GM12872 (cell line): ENCODE measurements around the gene CTNND1.

Experiments
- TF ChIP-seq, protein P1 (sequence below): IDR thresholded peaks from 3 replicates; pipeline ENCODE4 v1.5.1; 2011; ENCODE audit warnings: low read depth, mild to moderate bottlenecking, low read length, moderate library complexity; ENCODE audit not compliant: insufficient read depth

The CTNND1 gene

GRCh38 chr11:57812634-57813033, 51.0 kb downstream of the CTNND1 start:
- TF ChIP-seq, protein P1, sequence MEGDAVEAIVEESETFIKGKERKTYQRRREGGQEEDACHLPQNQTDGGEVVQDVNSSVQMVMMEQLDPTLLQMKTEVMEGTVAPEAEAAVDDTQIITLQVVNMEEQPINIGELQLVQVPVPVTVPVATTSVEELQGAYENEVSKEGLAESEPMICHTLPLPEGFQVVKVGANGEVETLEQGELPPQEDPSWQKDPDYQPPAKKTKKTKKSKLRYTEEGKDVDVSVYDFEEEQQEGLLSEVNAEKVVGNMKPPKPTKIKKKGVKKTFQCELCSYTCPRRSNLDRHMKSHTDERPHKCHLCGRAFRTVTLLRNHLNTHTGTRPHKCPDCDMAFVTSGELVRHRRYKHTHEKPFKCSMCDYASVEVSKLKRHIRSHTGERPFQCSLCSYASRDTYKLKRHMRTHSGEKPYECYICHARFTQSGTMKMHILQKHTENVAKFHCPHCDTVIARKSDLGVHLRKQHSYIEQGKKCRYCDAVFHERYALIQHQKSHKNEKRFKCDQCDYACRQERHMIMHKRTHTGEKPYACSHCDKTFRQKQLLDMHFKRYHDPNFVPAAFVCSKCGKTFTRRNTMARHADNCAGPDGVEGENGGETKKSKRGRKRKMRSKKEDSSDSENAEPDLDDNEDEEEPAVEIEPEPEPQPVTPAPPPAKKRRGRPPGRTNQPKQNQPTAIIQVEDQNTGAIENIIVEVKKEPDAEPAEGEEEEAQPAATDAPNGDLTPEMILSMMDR: no peak

DNA sequence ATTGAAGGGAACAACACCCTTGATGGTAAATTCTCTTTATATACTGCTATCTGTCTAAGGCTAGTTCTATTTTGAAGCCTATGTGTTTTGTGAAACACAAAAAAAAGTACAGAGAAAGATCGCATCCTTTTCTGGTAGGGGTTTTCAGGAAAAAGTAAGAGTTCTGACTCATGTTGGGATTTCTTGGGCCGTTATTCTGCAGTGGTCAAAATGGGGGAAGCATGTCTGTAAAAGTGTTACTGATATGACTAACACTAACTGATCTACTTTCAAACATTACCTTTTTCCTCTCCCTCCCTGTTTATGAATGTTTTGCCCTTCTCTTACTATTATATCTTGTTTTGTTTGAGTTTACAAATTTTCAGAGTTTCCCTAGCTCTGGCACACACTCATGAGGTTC, 53.9 kb downstream of the CTNND1 start:
- TF ChIP-seq, protein P1: no peak

DNA sequence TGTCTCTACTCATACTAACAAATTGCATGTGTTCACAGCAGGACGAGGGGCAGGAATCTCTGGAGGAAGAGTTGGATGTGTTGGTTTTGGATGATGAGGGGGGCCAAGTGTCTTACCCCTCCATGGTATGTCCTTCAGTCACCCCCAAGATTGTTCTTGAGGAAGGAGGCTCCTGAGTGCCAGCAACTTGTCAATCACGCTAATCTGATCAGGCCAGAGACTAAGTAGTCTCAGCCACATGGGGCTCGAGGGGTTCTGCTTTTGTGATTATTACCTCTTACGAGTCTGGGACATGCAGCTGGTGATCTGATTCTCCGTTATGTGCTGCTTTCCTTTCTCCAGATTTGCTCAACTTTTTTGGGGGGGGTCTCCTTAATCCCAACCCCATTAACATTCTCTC, 54.3 kb downstream of the CTNND1 start:
- TF ChIP-seq, protein P1: no peak

- TF ChIP-seq, protein P1: no peak
Measured at GRCh38 chr11:57818812-57819211, 57.2 kb downstream of the CTNND1 start.

DNA sequence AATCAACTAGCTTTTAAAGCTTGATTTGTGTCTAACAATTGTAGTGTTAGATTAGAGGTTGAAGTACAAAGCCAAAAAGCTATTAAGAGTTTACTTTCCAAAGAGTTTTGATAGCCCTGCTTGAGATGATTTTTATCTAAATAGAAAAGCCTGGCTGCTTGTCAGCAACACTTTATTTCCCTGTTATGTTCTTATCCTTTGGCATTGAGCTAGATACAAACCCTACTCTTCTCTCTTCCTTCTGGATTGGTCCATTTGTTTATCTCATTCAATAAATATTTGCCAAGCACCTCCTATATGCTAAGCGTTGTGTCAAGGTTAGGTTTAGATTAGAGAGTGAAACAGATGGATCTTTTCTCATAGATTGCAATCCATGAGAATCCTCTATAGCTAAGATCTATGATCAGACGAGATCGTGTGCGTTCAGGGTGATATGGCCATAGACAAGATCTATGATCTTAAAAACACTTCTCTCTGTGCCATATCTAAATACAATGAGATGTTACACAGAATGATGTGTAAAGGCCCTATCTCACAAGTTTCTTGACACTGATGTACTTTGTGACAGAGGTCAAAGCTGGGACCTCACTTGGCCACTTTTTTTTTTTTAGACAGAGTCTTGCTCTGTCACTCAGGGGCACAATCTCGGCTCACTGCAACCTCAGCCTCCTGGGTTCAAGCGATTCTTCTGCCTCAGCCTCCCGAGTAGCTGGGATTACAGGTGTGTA, 57.8 kb downstream of the CTNND1 start:
- TF ChIP-seq, protein P1: no peak

GRCh38 chr11:57823859-57824258, 62.3 kb downstream of the CTNND1 start:
- TF ChIP-seq, protein P1: no peak

- TF ChIP-seq, protein P1: no peak
Measured at GRCh38 chr11:57834852-57835251, 73.2 kb downstream of the CTNND1 start.
